ENCODE data around the gene EDIL3. TPM values are rescaled to one million over a fixed set of nuclear protein-coding genes. Genes with fewer than 3 reads are reported as not detected.

EDIL3 gene
- total RNA-seq, 1 experiment from 2014 or later = 17.6 TPM

GRCh38 chr5:84303315-84303714 is 81.4 kb downstream of the EDIL3 start:
- Histone ChIP-seq H3K4me3 (ENCODE audit: low read depth in 2 of 2, low read length in 2 of 2) (no peak overlapping the region), H3K36me3 (ENCODE audit: control insufficient read depth, insufficient read depth, low read length) (no peaks in the 10 kb centered on the region), H3K27ac (ENCODE audit: low read length) (no peak overlapping the region), H3K27me3 (ENCODE audit: control insufficient read depth, insufficient read depth, low read length) (no peaks in the 10 kb centered on the region), H3K9me3 (ENCODE audit: control insufficient read depth, insufficient read depth, low read depth, low read length) (no peaks in the 10 kb centered on the region), H3K4me1 (ENCODE audit: control insufficient read depth, insufficient read depth, low read length) (no peaks in the 10 kb centered on the region)
- TF ChIP-seq, protein P1, sequence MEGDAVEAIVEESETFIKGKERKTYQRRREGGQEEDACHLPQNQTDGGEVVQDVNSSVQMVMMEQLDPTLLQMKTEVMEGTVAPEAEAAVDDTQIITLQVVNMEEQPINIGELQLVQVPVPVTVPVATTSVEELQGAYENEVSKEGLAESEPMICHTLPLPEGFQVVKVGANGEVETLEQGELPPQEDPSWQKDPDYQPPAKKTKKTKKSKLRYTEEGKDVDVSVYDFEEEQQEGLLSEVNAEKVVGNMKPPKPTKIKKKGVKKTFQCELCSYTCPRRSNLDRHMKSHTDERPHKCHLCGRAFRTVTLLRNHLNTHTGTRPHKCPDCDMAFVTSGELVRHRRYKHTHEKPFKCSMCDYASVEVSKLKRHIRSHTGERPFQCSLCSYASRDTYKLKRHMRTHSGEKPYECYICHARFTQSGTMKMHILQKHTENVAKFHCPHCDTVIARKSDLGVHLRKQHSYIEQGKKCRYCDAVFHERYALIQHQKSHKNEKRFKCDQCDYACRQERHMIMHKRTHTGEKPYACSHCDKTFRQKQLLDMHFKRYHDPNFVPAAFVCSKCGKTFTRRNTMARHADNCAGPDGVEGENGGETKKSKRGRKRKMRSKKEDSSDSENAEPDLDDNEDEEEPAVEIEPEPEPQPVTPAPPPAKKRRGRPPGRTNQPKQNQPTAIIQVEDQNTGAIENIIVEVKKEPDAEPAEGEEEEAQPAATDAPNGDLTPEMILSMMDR (IDR thresholded peaks at IDR 0.05) = no peak
- TF ChIP-seq REST (IDR thresholded peaks at IDR 0.05; ENCODE audit: insufficient read depth in 1 of 2, low read depth in 2 of 2, low read length in 1 of 2) (no peak), TCF7L2 (IDR thresholded peaks at IDR 0.05; ENCODE audit: low read depth, low read length) (no peak), POLR2AphosphoS5 (IDR thresholded peaks at IDR 0.05; ENCODE audit: low read depth, low read length) (no peak), SIN3A (IDR thresholded peaks at IDR 0.05; ENCODE audit: borderline replicate concordance, insufficient read depth, low read depth, low read length) (no peak)
- in situ Hi-C loops (cut with HindIII; ENCODE audit: low pct_unique_long_range_greater_than_20kb, low sequenced_read_pairs) (no loop called here), intact Hi-C loops (cut with micrococcal nuclease; ENCODE audit: unreplicated experiment) (no loop called here)
- no peak for ATAC-seq
- no peak for DNase-seq (ENCODE audit: low read depth, low spot score)
- POLR2A ChIA-PET = no interaction called here
- CTCF ChIA-PET = interaction anchor here (1.0 kb wide), 1 partner anchor 28 kb away, joined by 3 read pairs; no protein-coding TSS in a partner anchor
- no TSS peak for BruUV-seq (replicated peaks)

GRCh38 chr5:84301535-84301934 is 83.1 kb downstream of the EDIL3 start:
- H3K27ac ChIP-seq (ENCODE audit: low read length) = no peak overlapping the region
- DNase-seq (ENCODE audit: low read depth, low spot score) = no peak
- intact Hi-C loops (cut with micrococcal nuclease; ENCODE audit: unreplicated experiment) = no loop called here

More at GRCh38 chr5:84301535-84301934, 83.1 kb downstream of the EDIL3 start:
- POLR2A ChIA-PET = interaction anchor here (0.6 kb wide), 1 partner anchor 127 kb away, joined by 3 read pairs; no protein-coding TSS in a partner anchor
- Histone ChIP-seq H3K4me1 (ENCODE audit: control insufficient read depth, insufficient read depth, low read length) (no peaks in the 10 kb centered on the region), H3K9me3 (ENCODE audit: control insufficient read depth, insufficient read depth, low read depth, low read length) (no peaks in the 10 kb centered on the region), H3K27me3 (ENCODE audit: control insufficient read depth, insufficient read depth, low read length) (no peaks in the 10 kb centered on the region), H3K36me3 (ENCODE audit: control insufficient read depth, insufficient read depth, low read length) (no peaks in the 10 kb centered on the region), H3K4me3 (ENCODE audit: low read depth in 2 of 2, low read length in 2 of 2) (no peak overlapping the region)
- TF ChIP-seq, protein P1 (IDR thresholded peaks at IDR 0.05) = no peak
- TF ChIP-seq SIN3A (IDR thresholded peaks at IDR 0.05; ENCODE audit: borderline replicate concordance, insufficient read depth, low read depth, low read length) = no peak
- TF ChIP-seq REST (IDR thresholded peaks at IDR 0.05; ENCODE audit: insufficient read depth in 1 of 2, low read depth in 2 of 2, low read length in 1 of 2) = no peak
- no peak for TF ChIP-seq POLR2AphosphoS5 (IDR thresholded peaks at IDR 0.05; ENCODE audit: low read depth, low read length)
- TF ChIP-seq TCF7L2 (IDR thresholded peaks at IDR 0.05; ENCODE audit: low read depth, low read length) = no peak
- CTCF ChIA-PET = interaction anchor here (0.7 kb wide), 1 partner anchor 591 kb away, joined by 3 read pairs; no protein-coding TSS in a partner anchor
- BruUV-seq (replicated peaks) = no TSS peak
- ATAC-seq = no peak
- in situ Hi-C loops (cut with HindIII; ENCODE audit: low pct_unique_long_range_greater_than_20kb, low sequenced_read_pairs) = no loop called here
